ENCODE data around the gene SYDE1. TPM values are rescaled to one million over a fixed set of nuclear protein-coding genes. Genes with fewer than 3 reads are reported as not detected.

Gene SYDE1
- total RNA-seq, 1 donor: 51.0 TPM

DNA sequence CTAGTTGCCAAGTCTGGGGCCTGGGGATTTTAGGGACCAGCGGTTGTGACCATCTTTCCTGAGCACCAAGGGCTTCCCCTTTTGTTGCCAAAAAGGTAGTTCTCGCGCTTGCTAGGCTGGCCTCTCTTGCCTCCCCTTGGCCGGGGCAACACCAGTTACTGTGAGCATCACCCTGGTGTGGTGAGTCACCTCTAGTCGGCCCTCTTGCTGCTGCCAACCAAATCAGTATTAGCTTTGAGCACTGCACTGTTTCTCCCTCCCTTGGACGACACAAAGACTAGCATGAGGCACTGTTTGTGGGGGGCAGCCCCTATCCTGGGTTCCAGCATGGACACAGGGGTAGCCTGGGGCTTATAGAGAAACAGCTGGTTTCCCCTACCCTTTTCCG is 6.9 kb downstream of the SYDE1 start:
- no peak for DNase-seq (ENCODE audit: low read depth)
- no peak overlapping the region for H3K4me3 ChIP-seq (ENCODE audit: low read depth, low read length)
- TF ChIP-seq, protein P1, sequence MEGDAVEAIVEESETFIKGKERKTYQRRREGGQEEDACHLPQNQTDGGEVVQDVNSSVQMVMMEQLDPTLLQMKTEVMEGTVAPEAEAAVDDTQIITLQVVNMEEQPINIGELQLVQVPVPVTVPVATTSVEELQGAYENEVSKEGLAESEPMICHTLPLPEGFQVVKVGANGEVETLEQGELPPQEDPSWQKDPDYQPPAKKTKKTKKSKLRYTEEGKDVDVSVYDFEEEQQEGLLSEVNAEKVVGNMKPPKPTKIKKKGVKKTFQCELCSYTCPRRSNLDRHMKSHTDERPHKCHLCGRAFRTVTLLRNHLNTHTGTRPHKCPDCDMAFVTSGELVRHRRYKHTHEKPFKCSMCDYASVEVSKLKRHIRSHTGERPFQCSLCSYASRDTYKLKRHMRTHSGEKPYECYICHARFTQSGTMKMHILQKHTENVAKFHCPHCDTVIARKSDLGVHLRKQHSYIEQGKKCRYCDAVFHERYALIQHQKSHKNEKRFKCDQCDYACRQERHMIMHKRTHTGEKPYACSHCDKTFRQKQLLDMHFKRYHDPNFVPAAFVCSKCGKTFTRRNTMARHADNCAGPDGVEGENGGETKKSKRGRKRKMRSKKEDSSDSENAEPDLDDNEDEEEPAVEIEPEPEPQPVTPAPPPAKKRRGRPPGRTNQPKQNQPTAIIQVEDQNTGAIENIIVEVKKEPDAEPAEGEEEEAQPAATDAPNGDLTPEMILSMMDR (IDR thresholded peaks at IDR 0.05; ENCODE audit: insufficient read depth, low read depth, low read length): no peak

- H3K4me3 ChIP-seq (ENCODE audit: low read depth, low read length): no peak overlapping the region
- TF ChIP-seq, protein P1 (IDR thresholded peaks at IDR 0.05; ENCODE audit: insufficient read depth, low read depth, low read length): no peak
- DNase-seq (ENCODE audit: low read depth): peak; percentile 47
Measured at GRCh38 chr19:15115080-15115479, 7.9 kb downstream of the SYDE1 start.

- TF ChIP-seq, protein P1 (IDR thresholded peaks at IDR 0.05; ENCODE audit: insufficient read depth, low read depth, low read length): no peak
- DNase-seq (ENCODE audit: low read depth): no peak
- no peak overlapping the region for H3K4me3 ChIP-seq (ENCODE audit: low read depth, low read length)
Measured at GRCh38 chr19:15115762-15116615, 8.8 kb downstream of the SYDE1 start.

- no peak for DNase-seq (ENCODE audit: low read depth)
- TF ChIP-seq, protein P1 (IDR thresholded peaks at IDR 0.05; ENCODE audit: insufficient read depth, low read depth, low read length): no peak
- H3K4me3 ChIP-seq (ENCODE audit: low read depth, low read length): no peak overlapping the region
Measured at GRCh38 chr19:15116856-15117255, 9.7 kb downstream of the SYDE1 start.

GRCh38 chr19:15118248-15118647 is 11.0 kb downstream of the SYDE1 start:
- no peak overlapping the region for H3K4me3 ChIP-seq (ENCODE audit: low read depth, low read length)
- TF ChIP-seq, protein P1 (IDR thresholded peaks at IDR 0.05; ENCODE audit: insufficient read depth, low read depth, low read length): no peak
- DNase-seq (ENCODE audit: low read depth): no peak

GRCh38 chr19:15118789-15119494 is 11.7 kb downstream of the SYDE1 start:
- TF ChIP-seq, protein P1 (IDR thresholded peaks at IDR 0.05; ENCODE audit: insufficient read depth, low read depth, low read length): no peak
- DNase-seq (ENCODE audit: low read depth): no peak
- no peak overlapping the region for H3K4me3 ChIP-seq (ENCODE audit: low read depth, low read length)
